Aortic smooth muscle cell (primary cell): Measurements from ENCODE around the gene BCL2L2. TPM values are rescaled to one million over a fixed set of nuclear protein-coding genes. Genes with fewer than 3 reads are reported as not detected.

Experiments used
- total RNA-seq: library from RNA; depleted of rRNA; stranded (reverse); fragments of >200 nt; gene quantifications from 2 replicates; pipeline ENCODE4 v1.2.3, GENCODE V29; 2014

BCL2L2 gene
- total RNA-seq = 21.0 and 26.2 TPM in 2 replicates

GRCh38 chr14:23306412-23307145 lies at the start of gene BCL2L2:
Gene BCL2L2 (plus strand): TSS chr14:23306833. CDS start chr14:23307768, 935 bp downstream.

GRCh38 chr14:23286020-23286901 lies 20.4 kb upstream of the BCL2L2 start, which contains the start of gene HOMEZ:
Gene HOMEZ (minus strand): TSS chr14:23286132. CDS start chr14:23285952, 180 bp downstream.

GRCh38 chr14:23302290-23303225 lies 4.1 kb upstream of the BCL2L2 start, which contains the start of gene PPP1R3E:
Gene PPP1R3E (minus strand): TSS chr14:23302859. CDS start chr14:23302576, 283 bp downstream.

GRCh38 chr14:23320584-23321571 lies 14.2 kb downstream of the BCL2L2 start, which contains the start of gene PABPN1:
Gene PABPN1 (plus strand): TSS chr14:23321457. CDS start chr14:23321470, 13 bp downstream.

GRCh38 chr14:23352506-23353432 lies 46.1 kb downstream of the BCL2L2 start, which contains the start of gene SLC22A17:
Gene SLC22A17 (minus strand): TSS chr14:23352887.

Other genes with a start within 250 kb of the BCL2L2 start
- 3.0 and 3.4 TPM in 2 replicates for gene CDH24, start 249.3 kb upstream of the BCL2L2 start, total RNA-seq
- gene ACIN1, start 211.7 kb upstream of the BCL2L2 start, total RNA-seq = 84.7 and 85.7 TPM in 2 replicates
- gene C14orf119, start 211.3 kb upstream of the BCL2L2 start, total RNA-seq = 68.8 and 72.7 TPM in 2 replicates
- gene CIROP, start 201.8 kb upstream of the BCL2L2 start, total RNA-seq = 0.06 and 0.13 TPM in 2 replicates
- not detected in 2 replicates for gene CEBPE, start 187.6 kb upstream of the BCL2L2 start, total RNA-seq
- 73.6 and 75.6 TPM in 2 replicates for gene SLC7A8, start 123.2 kb upstream of the BCL2L2 start, total RNA-seq
- gene RNF212B, start 68.9 kb upstream of the BCL2L2 start, total RNA-seq = not detected in 2 replicates
- 2.4 and 4.1 TPM in 2 replicates for gene HOMEZ, start 20.7 kb upstream of the BCL2L2 start, total RNA-seq
- 2.8 and 3.5 TPM in 2 replicates for gene PPP1R3E, start 4.0 kb upstream of the BCL2L2 start, total RNA-seq
- 69.9 and 83.4 TPM in 2 replicates for gene PABPN1, start 14.6 kb downstream of the BCL2L2 start, total RNA-seq
- gene SLC22A17, start 46.1 kb downstream of the BCL2L2 start, total RNA-seq = 11.9 and 12.1 TPM in 2 replicates
- gene EFS, start 58.3 kb downstream of the BCL2L2 start, total RNA-seq = 6.3 and 10.7 TPM in 2 replicates
- not detected in 2 replicates for gene IL25, start 66.0 kb downstream of the BCL2L2 start, total RNA-seq
- gene CMTM5, start 70.2 kb downstream of the BCL2L2 start, total RNA-seq = 0.31 and 0.40 TPM in 2 replicates
- not detected in 2 replicates for gene MYH6, start 101.4 kb downstream of the BCL2L2 start, total RNA-seq
- gene MYH7, start 128.8 kb downstream of the BCL2L2 start, total RNA-seq = not detected in 2 replicates
- gene NGDN, start 162.9 kb downstream of the BCL2L2 start, total RNA-seq = 42.3 and 42.7 TPM in 2 replicates
- gene ZFHX2, start 244.9 kb downstream of the BCL2L2 start, total RNA-seq = under 0.01 and 0.06 TPM in 2 replicates
- 15.0 and 18.0 TPM in 2 replicates for gene THTPA, start 249.4 kb downstream of the BCL2L2 start, total RNA-seq